GM12891 (cell line): Measurements from ENCODE around the gene CABLES2.

Source experiments
- DNase-seq: peaks from one replicate; pipeline ENCODE4 v3.0.0; 2011; ENCODE audit warnings: low spot score; ENCODE audit not compliant: insufficient read length
- FAIRE-seq: peaks from 2 replicates; lab custom pipeline; 2011; peaks lifted over from hg19 to GRCh38; lab: Jason Lieb, UNC
- PAX5 ChIP-seq: IDR thresholded peaks from 2 replicates; pipeline ENCODE4 v1.6.1; 2011; ENCODE audit warnings: low read length, moderate library complexity, mild to moderate bottlenecking; ENCODE audit not compliant: insufficient read depth, severe bottlenecking
- POLR2A ChIP-seq: IDR thresholded peaks from 2 replicates; pipeline ENCODE4 v1.6.1; 2011; ENCODE audit warnings: low read depth, low read length, control low read depth
- POLR2AphosphoS5 ChIP-seq: IDR thresholded peaks from 2 replicates; pipeline ENCODE4 v1.6.1; 2011; ENCODE audit warnings: low read depth, low read length, control low read depth
- POU2F2 ChIP-seq: IDR thresholded peaks from 2 replicates; pipeline ENCODE4 v1.6.1; 2011; ENCODE audit warnings: low read depth, mild to moderate bottlenecking, control low read depth, low read length, moderate library complexity
- SPI1 ChIP-seq: IDR thresholded peaks from 2 replicates; pipeline ENCODE4 v1.6.1; 2011; ENCODE audit warnings: low read depth, low read length, control low read depth
- TAF1 ChIP-seq: IDR thresholded peaks from 2 replicates; pipeline ENCODE4 v1.6.1; 2011; ENCODE audit warnings: low read depth, low read length, control low read depth

The CABLES2 gene

DNA sequence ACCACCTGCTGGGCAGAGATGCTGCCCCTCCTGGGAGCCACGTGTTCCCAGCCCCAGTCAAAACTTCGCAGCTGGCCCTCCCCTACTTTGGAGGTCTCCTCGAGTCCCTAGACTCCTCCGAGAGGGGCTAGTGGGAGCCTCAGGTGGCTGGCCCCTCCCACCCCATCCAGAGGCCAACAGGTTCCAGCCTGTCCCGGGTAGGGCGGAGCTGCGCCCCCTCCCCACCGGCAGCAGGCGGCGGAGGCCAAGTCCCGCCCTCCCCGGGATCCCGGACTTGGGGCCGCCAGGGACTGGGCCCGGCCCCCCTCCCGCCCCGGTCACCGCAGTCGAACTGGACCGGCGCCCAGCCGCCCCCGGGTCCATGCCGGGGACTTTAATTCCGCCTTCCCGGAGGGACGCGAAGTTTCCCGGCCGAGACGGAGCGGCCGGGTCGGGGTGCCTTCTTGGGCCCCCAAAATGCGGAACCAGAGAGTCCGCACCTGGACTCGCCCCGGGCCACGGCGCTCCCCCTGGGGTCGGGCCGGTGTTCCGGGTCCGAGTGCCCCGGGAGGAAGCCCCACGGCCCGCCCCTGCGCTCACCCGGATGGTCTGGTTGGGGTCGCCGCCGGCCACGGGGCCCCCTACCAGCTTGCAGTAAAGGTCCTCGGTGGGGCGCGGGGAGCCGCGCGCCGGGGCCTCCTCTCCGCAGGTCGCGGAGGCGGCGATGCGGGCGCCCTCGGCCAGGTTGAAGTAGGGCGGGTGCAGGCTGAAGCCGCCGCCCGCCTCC is 40.5 kb downstream of the CABLES2 start:
- FAIRE-seq = no peak
- TF ChIP-seq POLR2AphosphoS5 (no peak), SPI1 (no peak), TAF1 (no peak), POU2F2 (no peak), POLR2A (no peak), PAX5 (no peak)
- no peak for DNase-seq

DNA sequence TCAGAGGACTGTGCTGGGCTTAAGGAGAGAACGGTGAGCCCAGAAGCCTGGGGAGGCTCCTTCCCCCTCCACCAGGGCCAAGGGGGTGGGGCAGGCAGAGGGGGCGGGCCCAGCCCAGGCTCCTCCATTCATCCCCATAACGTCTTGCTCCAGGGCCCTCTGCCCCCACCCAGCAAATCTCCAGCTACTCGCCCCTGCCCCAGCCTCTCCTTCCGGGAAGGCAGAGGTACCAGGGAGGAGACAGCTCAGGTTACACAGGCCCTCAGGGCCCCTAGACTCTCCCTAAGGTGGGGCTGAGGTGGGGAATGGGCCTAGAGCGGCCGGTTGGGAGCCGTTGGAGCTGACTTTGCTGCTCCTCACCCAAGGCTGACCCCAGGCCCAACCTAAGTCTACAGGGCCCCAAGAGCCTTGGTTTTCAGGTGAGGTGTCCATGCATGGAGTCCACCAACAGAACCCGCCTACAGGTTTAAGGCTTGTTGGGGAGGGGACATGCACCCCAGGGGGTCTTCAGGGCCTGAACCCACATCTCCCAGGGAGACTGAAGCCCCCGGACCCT is 41.2 kb downstream of the CABLES2 start:
- no peak for DNase-seq
- TF ChIP-seq PAX5 (no peak), TAF1 (no peak), POLR2A (no peak), POLR2AphosphoS5 (no peak), POU2F2 (no peak), SPI1 (no peak)
- no peak for FAIRE-seq

DNA sequence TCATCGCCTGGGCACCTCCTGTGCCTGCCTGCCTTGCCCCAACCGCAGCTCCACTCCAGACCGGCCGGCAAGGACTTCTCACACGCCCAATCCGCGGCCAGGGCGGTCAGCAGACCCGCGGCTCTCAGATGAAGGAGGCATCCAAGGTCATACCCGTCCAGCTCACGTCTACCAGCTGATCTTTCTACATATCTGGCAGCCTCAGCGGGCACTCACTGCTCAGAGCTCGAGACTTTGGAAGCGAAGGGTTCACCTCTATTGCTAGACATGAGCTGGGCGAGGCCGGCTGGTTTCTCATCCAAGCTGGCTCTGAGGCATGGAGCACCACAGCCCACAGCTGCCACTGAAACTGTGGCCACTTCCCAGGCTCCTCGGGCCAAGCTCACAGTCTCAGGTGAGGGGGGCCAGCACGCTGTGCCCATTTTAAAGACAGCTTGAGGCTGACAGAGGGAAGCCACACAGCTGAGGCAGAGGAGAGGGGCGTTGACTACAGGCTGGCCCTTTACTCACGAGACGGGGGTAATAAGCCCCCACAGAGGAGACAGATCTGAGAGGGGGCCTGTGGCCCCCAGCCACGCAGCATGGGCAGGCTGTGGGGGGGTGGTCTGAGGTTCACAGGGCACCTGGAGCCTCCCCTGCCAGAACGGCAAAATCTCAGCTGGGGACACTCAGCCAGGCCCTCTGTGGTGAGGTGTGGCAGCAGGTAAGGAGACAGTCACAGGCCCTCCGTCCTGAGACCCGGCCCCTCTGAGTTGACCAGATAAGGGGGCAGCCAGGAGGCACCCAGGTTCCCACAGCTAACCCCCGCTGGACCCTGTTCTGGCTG is 42.0 kb downstream of the CABLES2 start:
- no peak for FAIRE-seq
- no peak for DNase-seq
- TF ChIP-seq SPI1 (no peak), POU2F2 (no peak)

DNA sequence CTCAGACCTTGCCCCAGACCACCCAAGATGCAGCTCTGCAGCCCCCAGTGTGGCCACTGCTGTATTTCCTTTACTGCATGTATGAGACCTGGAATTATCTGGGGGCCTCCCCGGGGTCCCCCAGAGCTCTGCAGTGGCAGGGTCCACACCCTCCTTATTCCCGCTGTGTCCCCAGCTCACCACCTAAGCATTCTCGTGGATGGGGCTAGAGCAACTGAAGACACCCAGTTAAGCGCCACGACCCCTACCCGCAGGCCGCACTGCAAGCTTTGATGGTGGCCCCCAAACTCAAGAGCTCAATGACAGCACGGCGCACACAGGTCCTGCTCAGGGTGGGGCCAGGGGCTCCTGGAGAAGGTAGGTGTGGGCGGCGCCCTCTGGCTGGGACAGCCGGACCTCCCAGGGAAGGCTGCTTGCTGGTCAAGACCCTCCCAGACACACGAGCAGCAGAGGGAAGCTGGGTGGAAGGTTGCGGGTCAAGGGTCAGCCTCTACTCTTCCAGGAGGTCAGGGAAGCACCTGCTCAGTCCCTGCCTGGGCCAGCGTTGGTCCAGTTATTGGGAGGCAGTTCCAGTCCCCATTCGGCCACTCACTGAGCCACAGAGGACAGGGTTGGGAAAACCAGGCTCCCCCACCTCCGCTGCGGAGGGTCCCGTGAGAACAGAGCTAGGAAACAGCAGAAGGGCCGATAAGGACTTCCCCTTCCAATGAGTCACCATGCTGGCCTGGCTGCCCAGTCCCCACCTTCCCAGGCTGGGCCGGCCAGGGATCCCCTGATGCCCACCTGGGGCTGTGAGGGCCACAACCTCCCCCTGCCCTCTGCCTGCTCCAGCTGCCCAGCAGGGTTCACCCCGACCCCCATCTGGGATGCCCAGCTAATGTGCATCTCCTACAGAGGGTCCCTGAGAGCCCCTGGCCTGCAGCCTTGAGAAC is 42.9 kb downstream of the CABLES2 start:
- FAIRE-seq (no peak), DNase-seq (no peak)

DNA sequence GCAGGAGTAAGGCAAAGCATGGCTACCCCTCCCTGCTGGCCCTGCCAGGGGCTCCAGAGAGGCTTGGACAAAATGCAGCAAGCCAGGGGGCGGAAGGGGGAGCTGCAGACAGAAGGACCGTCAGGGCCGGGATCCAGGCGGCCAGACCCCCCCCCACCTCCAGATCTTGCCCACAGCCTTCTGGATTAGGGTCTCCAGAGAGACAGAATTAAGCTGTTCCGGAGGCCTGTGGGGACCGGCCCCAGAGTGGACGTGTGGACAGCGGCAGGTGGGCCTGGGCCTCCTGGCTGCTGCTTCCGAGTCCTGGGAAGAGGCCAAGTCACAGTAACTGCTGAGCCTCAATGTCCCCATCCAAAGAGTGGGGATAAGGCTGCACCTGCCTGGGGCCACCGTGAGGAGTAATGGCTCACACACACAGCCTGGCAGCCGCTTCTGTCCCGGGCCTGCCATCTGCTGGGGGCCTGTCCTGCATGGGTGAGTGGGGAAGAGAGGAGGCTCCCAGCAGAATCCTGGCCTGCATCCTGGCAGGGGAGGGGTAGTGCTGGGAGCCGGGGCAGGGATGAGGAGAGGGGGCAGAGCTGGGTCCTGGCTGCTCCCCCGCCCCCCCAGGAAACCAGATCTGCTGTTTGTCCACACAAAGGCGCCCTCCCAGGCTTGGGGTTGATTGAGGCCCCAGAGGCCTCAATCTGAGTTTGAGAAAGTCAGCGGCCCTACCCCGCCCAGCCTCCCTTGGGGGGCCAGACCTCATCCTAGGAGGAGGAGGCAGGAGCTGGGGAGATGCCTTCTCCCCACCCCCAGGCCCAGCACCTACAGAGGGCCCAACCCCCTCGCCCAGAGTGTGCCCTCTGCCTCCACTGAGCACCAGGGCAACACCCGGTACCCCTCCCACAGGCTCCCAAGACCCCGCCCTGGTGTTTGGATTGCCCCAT is 43.8 kb downstream of the CABLES2 start:
- FAIRE-seq = no peak
- TF ChIP-seq POLR2A (no peak), PAX5 (no peak), TAF1 (no peak), SPI1 (no peak), POU2F2 (no peak), POLR2AphosphoS5 (no peak)
- no peak for DNase-seq

More for the DNA sequence above, 42.9 kb downstream of the CABLES2 start:
- TF ChIP-seq PAX5 (no peak), POLR2AphosphoS5 (no peak), POLR2A (no peak), POU2F2 (no peak), TAF1 (no peak), SPI1 (no peak)

DNA sequence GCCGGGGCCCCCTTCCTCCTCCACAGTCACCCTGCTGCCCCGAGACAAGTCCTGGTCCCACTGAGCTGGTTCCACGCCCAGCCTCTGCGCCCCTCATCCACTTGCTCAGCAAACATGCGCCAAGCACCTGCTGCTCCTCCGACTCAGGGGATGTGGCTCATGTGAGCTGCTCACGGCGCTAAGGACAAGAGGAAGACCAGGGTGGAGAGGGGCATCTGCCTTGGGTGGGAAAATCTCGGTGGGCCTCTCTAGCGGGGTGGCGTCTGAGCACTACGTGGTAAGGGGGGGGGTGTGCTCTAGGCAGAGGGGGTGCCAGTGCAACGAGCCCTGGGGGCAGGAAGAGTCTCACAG is 44.5 kb downstream of the CABLES2 start:
- TF ChIP-seq SPI1 (no peak), TAF1 (no peak), PAX5 (no peak), POLR2A (no peak), POU2F2 (no peak), POLR2AphosphoS5 (no peak)
- DNase-seq (no peak), FAIRE-seq (no peak)

DNA sequence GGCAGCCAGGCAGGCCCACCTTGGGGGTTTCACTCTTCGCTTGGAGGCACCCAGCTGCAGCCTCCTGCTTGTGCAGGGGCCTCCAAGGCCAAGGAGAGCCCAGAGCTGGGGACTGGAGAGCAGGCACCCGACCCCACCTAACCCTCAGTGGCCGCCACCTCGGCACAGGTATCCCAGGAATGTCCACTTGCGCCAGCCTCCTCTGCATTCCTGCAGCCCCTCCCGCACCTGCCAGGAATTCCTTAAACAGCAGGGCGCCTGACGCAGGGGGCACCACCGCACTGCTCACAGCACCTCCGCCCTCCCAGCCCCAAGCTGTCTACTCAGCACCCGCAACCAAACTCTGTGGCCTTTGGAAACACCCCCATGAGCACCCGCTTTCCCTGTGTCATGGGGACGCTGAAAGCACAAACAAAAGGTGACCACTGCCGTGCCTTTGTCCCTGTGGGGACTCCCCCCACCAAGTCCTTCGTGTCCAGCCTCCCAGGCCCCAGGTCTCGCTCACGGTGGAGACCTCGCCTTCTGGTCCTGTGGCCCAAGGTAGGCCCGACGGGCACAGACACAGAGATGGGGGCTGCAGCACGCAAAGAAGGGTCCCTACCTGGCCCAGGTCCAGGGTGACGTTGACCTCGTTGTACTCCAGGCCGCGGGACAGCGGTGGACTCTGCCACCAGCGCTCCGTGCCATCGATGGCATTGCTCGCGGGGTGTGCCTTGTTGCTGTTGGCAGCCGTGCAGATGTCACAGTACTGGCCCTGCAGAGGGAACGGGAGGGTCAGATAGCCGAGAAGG is 45.1 kb downstream of the CABLES2 start:
- TF ChIP-seq PAX5 (no peak), POLR2AphosphoS5 (no peak), POU2F2 (no peak), TAF1 (no peak), SPI1 (no peak), POLR2A (no peak)
- FAIRE-seq = no peak
- no peak for DNase-seq
